Measurements from ENCODE around the gene RPL22L1. TPM values are rescaled to one million over a fixed set of nuclear protein-coding genes. Genes with fewer than 3 reads are reported as not detected.
A peak's percentile ranks its signal among the peaks of the same experiment; 100 is the strongest.

Gene RPL22L1
- total RNA-seq, 6 donors from 2014 or later = 4.2 to 33.7 (median 29.0) TPM

DNA sequence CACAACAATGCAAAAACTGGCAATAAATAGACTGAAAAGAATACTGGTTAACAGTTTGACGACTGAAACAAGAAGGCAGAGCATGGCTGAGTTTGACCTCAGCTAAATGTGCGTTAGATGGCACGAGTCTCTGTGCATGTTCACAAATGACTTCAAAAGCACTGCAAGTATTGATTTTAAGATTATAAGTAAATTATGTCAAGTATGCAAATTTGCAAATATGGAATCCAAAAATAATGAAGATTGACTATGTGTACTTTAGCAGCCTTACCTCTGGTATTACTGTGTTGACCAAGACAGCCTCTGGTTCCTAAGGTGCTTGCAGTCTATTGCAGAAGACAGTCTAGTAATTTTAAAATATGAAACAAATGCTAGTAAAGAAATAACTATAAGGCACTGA, 41.1 kb upstream of the RPL22L1 start:
- ATAC-seq (ENCODE audit: low FRiP score in 2 of 2) = no peak
- WGBS, 2 donors = 91 to 93% methylated on average over 3 of the region's 3 CpGs

DNA sequence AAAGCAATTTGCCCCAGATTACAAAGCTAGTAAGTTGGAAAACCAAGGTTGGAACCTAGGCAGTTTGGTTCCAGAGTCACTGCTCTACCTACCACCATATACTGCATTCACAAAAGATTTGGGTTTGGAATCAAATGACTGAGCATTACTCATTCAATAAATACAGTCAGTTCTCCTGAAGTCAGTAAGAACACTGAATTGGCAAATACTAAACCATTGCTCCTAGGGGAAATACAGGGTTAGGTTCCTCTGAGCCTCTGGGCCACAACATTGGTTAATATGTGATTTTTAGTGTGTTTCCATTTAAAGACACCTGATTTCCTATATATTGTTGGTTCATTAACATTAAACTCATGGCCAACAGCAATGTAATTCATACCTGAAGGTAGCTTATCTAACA, 40.5 kb upstream of the RPL22L1 start:
- DNase-seq (no peak), ATAC-seq (ENCODE audit: low FRiP score in 2 of 2) (no peak)
- H3K4me1 ChIP-seq = peaks cover 8 to 21% (median 9%) of the 10 kb centered on the region in 4 donors
- peaks cover 3 to 23% (median 6%) of the 10 kb centered on the region in 4 donors for H3K9me3 ChIP-seq
- H3K36me3 ChIP-seq = no peaks in the 10 kb centered on the region
- no peak overlapping the region for H3K4me3 ChIP-seq
- H3K27ac ChIP-seq = no peak overlapping the region
- H3K27me3 ChIP-seq = no peaks in the 10 kb centered on the region
- no peak for TF ChIP-seq EP300 (IDR thresholded peaks at IDR 0.05)
- no peak for TF ChIP-seq POLR2A (IDR thresholded peaks at IDR 0.05)
- TF ChIP-seq, protein P1, sequence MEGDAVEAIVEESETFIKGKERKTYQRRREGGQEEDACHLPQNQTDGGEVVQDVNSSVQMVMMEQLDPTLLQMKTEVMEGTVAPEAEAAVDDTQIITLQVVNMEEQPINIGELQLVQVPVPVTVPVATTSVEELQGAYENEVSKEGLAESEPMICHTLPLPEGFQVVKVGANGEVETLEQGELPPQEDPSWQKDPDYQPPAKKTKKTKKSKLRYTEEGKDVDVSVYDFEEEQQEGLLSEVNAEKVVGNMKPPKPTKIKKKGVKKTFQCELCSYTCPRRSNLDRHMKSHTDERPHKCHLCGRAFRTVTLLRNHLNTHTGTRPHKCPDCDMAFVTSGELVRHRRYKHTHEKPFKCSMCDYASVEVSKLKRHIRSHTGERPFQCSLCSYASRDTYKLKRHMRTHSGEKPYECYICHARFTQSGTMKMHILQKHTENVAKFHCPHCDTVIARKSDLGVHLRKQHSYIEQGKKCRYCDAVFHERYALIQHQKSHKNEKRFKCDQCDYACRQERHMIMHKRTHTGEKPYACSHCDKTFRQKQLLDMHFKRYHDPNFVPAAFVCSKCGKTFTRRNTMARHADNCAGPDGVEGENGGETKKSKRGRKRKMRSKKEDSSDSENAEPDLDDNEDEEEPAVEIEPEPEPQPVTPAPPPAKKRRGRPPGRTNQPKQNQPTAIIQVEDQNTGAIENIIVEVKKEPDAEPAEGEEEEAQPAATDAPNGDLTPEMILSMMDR (IDR thresholded peaks at IDR 0.05) = no peak
- no peak for TF ChIP-seq POLR2AphosphoS5 (IDR thresholded peaks at IDR 0.05)

More for the DNA sequence above, 41.1 kb upstream of the RPL22L1 start:
- Histone ChIP-seq H3K9me3 (peaks cover 3 to 23% (median 6%) of the 10 kb centered on the region in 4 donors), H3K4me3 (no peak overlapping the region), H3K4me1 (peaks cover 8 to 21% (median 9%) of the 10 kb centered on the region in 4 donors), H3K36me3 (no peaks in the 10 kb centered on the region), H3K27me3 (no peaks in the 10 kb centered on the region), H3K27ac (no peak overlapping the region)
- TF ChIP-seq EP300 (IDR thresholded peaks at IDR 0.05) = no peak
- TF ChIP-seq POLR2AphosphoS5 (IDR thresholded peaks at IDR 0.05) = no peak
- TF ChIP-seq, protein P1 (IDR thresholded peaks at IDR 0.05) = no peak
- TF ChIP-seq POLR2A (IDR thresholded peaks at IDR 0.05) = no peak
- DNase-seq = no peak

DNA sequence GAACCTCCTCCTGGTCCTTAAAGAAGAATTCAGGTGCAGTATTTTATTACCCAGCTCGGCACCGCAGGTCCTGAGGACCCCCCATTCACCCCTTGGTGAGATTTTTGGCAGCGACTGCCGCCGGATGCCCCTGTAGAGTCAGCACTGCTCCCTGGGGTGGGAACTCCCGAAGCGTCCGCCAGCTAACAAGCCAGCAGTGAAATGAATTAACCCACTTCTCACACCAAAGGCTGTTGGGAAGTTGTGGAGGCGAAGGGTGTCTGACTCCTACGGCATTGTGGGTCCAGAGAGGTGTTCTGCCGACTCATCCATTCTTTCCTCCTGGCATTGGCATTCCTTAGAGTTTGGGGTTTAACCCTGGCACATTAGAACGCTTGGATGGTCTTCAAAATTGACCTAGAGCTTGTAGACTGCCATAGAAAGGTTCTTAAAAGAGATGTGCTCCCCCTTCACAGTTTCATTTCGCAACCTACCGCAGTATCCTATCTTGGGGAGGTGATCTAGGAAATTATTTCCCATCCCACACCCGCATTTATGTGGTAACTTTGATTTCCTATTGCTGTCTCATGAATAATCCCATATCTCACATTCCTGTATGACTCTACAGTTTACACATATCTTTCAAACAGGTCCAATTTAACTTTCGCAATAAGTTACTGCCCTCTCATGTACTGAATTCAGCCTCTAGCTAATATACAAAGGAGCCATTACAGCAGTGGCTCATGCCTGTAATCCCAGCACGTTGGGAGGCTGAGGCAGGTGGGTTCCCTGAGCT, 39.3 kb upstream of the RPL22L1 start:
- DNase-seq = no peak

DNA sequence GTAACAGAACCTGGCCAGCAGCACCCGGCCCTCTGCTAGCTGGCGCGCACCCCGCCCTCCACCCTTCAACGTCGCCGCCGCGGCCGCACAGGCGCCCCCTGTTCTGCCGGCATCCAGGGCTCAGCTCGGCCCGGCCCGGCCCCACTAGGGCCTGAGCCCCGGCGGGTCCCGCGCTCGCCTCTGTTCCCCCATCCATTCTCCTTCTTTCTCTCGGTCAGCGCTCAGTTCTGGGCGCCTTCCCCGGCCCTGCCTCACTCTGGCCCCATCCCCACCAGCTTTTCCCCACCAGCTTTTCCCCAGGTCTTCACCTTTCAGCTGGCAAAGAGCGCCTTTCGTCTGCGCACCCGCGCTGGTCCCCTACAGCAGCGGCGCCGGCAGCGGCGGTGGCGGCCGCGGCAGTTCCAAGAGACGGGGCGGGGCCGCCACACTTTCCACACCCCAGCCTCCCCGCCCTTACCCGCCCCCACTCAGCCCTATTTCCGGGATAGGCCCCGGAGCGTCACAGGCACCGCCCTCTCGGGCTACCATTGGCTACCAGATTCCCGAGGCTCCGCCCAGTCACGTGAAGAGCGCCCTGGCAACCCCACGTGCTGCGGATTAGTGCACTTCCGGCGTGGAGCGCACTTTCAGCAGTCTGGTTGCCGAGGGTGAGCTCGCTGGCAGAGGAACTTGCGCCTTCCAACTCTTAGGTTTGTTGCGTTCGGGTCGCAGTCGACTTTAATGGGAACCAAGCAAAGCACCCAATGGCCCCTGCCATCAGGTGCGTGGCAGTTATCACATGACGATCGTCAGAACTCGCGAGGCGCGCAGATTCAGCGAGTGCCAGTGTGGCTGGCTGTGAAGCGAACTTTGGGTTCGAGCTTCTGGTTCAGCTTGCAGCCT, 38.5 kb upstream of the RPL22L1 start, which contains the start of gene EIF5A2:
EIF5A2 (minus strand) TSS at position 403 of the 882 bp plus-strand sequence. CDS start 831 bp downstream, outside the sequence.
- H3K4me3 ChIP-seq = peak within 1 kb of the TSS; percentile 12 to 66 (median 60)
- peak; percentile 88 to 93 for DNase-seq
- H3K27ac ChIP-seq = peak within 1 kb of the TSS; percentile 25 to 70 (median 50)
- peaks cover 3 to 23% (median 6%) of the 10 kb centered on the region in 4 donors for H3K9me3 ChIP-seq
- no peaks in the 10 kb centered on the region for H3K27me3 ChIP-seq
- WGBS, 2 donors = 19% methylated on average over 45 to 59 of the region's 73 CpGs
- ATAC-seq (ENCODE audit: low FRiP score in 2 of 2) = peak; percentile 93 to 98
- no peaks in the 10 kb centered on the region for H3K36me3 ChIP-seq
- peaks cover 8 to 21% (median 9%) of the 10 kb centered on the region in 4 donors for H3K4me1 ChIP-seq
- peak in 1 of 4 donors; percentile 46 for TF ChIP-seq POLR2A (IDR thresholded peaks at IDR 0.05)
- no peak for TF ChIP-seq EP300 (IDR thresholded peaks at IDR 0.05)
- peak; percentile 12 to 29 for TF ChIP-seq POLR2AphosphoS5 (IDR thresholded peaks at IDR 0.05)

More for the DNA sequence above, 39.3 kb upstream of the RPL22L1 start:
- peak overlapping the region in 3 of 4 donors; percentile 14 to 55 (median 25) for H3K27ac ChIP-seq
- H3K27me3 ChIP-seq = no peaks in the 10 kb centered on the region
- H3K4me3 ChIP-seq = no peak overlapping the region
- H3K9me3 ChIP-seq = peaks cover 3 to 23% (median 6%) of the 10 kb centered on the region in 4 donors
- TF ChIP-seq EP300 (IDR thresholded peaks at IDR 0.05) (no peak), POLR2A (IDR thresholded peaks at IDR 0.05) (no peak), POLR2AphosphoS5 (IDR thresholded peaks at IDR 0.05) (no peak)
- TF ChIP-seq, protein P1 (IDR thresholded peaks at IDR 0.05) = no peak
- WGBS, 2 donors = 79 to 82% methylated on average over 12 to 17 of the region's 17 CpGs
- peak in 1 of 2 donors; percentile 72 for ATAC-seq (ENCODE audit: low FRiP score in 2 of 2)
- H3K36me3 ChIP-seq = no peaks in the 10 kb centered on the region
- peaks cover 8 to 21% (median 9%) of the 10 kb centered on the region in 4 donors for H3K4me1 ChIP-seq
